GM23338 (cell line): Measurements from ENCODE around the gene CSF2RB. TPM values are rescaled to one million over a fixed set of nuclear protein-coding genes. Genes with fewer than 3 reads are reported as not detected.

Source experiments
- ATAC-seq: fragments of 200-7000 bp; cut with Tn5 transposase; 3 replicates; pipeline ENCODE4 v1.9.1; 2020
- DNase-seq: peaks from one replicate; pipeline ENCODE4 v3.0.0-alpha.2; 2015; ENCODE audit warnings: low spot score
- H2AFZ ChIP-seq: fragments of 200-600 bp; sonication (generic); 2 replicates; pipeline ENCODE4 v1.8.0; 2016; ENCODE audit warnings: antibody characterized with exemption, mild to moderate bottlenecking, moderate library complexity
- H3F3A ChIP-seq: fragments of 200-600 bp; sonication (generic); replicated peaks from 2 replicates; pipeline ENCODE4 v1.8.0; 2017; ENCODE audit warnings: antibody characterized with exemption, mixed run types, low read depth
- H3K27ac ChIP-seq: fragments of 200-600 bp; sonication (generic); 2 replicates; pipeline ENCODE4 v1.6.1; 2016; ENCODE audit warnings: low read depth
- H3K27me3 ChIP-seq: fragments of 200-600 bp; sonication (generic); 2 replicates; pipeline ENCODE4 v1.8.0; 2016; ENCODE audit warnings: mild to moderate bottlenecking, mixed run types, moderate library complexity; ENCODE audit not compliant: insufficient read depth
- H3K36me3 ChIP-seq: fragments of 200-600 bp; sonication (generic); 2 replicates; pipeline ENCODE4 v1.8.0; 2016; ENCODE audit warnings: mild to moderate bottlenecking; ENCODE audit not compliant: insufficient read depth
- H3K4me1 ChIP-seq: fragments of 200-600 bp; sonication (generic); 2 replicates; pipeline ENCODE4 v1.8.0; 2016; ENCODE audit warnings: mild to moderate bottlenecking, moderate library complexity; ENCODE audit not compliant: insufficient read depth
- H3K4me2 ChIP-seq: fragments of 200-600 bp; sonication (generic); 2 replicates; pipeline ENCODE4 v1.7.1; 2017; ENCODE audit warnings: mixed run types
- H3K4me3 ChIP-seq: fragments of 200-600 bp; sonication (generic); 2 replicates; pipeline ENCODE4 v1.6.1; 2016; ENCODE audit warnings: mixed run types
- H3K79me2 ChIP-seq: fragments of 200-600 bp; sonication (generic); replicated peaks from 2 replicates; pipeline ENCODE4 v1.8.0; 2017; ENCODE audit warnings: mild to moderate bottlenecking; ENCODE audit not compliant: insufficient read depth
- H3K9me2 ChIP-seq: fragments of 200-600 bp; sonication (generic); 2 replicates; pipeline ENCODE4 v1.8.0; 2017; ENCODE audit not compliant: insufficient read depth
- H4K20me1 ChIP-seq: fragments of 200-600 bp; sonication (generic); replicated peaks from 2 replicates; pipeline ENCODE4 v1.8.0; 2017; ENCODE audit warnings: mild to moderate bottlenecking; ENCODE audit not compliant: insufficient read depth
- H3K27ac Mint-ChIP-seq: 2 replicates; pipeline ENCODE4 v1.8.0; 2020; ENCODE audit warnings: inconsistent platforms, mild to moderate bottlenecking, moderate library complexity, mixed read lengths
- H3K27me3 Mint-ChIP-seq: 3 replicates; pipeline ENCODE4 v1.8.0; 2022; ENCODE audit warnings: low read depth, mild to moderate bottlenecking, moderate library complexity, mixed read lengths, inconsistent platforms; ENCODE audit not compliant: insufficient read depth, poor library complexity
- H3K36me3 Mint-ChIP-seq: 3 replicates; pipeline ENCODE4 v1.8.0; 2021; ENCODE audit warnings: low read depth, mild to moderate bottlenecking, inconsistent platforms, moderate library complexity, mixed read lengths
- H3K4me1 Mint-ChIP-seq: 3 replicates; pipeline ENCODE4 v1.8.0; 2020; ENCODE audit warnings: mild to moderate bottlenecking, inconsistent platforms, mixed read lengths
- H3K4me3 Mint-ChIP-seq: 3 replicates; pipeline ENCODE4 v1.8.0; 2021; ENCODE audit warnings: moderate library complexity, mild to moderate bottlenecking, inconsistent platforms, mixed read lengths
- H3K9me3 Mint-ChIP-seq: 3 replicates; pipeline ENCODE4 v1.8.0; 2020; ENCODE audit warnings: moderate library complexity, mild to moderate bottlenecking, inconsistent platforms, mixed read lengths
- CTCF ChIP-seq, 2 experiments: fragments of 200-600 bp in 1 of 2; sonication (generic) in 1 of 2; conservative IDR thresholded peaks; 2 replicates each; pipeline versions ENCODE4 v1.5.1 to v1.6.1; 2016 to 2017; ENCODE audit warnings: antibody characterized with exemption in 2 of 2, low read depth in 2 of 2, mild to moderate bottlenecking in 2 of 2, moderate library complexity in 1 of 2
- EZH2 ChIP-seq: fragments of 200-600 bp; sonication (generic); IDR thresholded peaks from one replicate; pipeline ENCODE4 v1.8.0; 2017; ENCODE audit warnings: antibody characterized with exemption, mild to moderate bottlenecking, low read depth; ENCODE audit not compliant: unreplicated experiment
- JUNB ChIP-seq: IDR thresholded peaks from one replicate; pipeline ENCODE4 v1.6.1; 2016; ENCODE audit warnings: antibody characterized with exemption; ENCODE audit not compliant: unreplicated experiment
- POLR2AphosphoS5 ChIP-seq: IDR thresholded peaks from 2 replicates; pipeline ENCODE4 v1.6.1; 2016; ENCODE audit warnings: antibody characterized with exemption, low read depth
- ZNF114 ChIP-seq: fragments of 250-450 bp; sonication (Bioruptor Pico); IDR thresholded peaks from 2 replicates; pipeline ENCODE4 v1.5.0; 2020; ENCODE audit warnings: mild to moderate bottlenecking, moderate library complexity
- ZNF331 ChIP-seq: fragments of 250-450 bp; sonication (Bioruptor Pico); IDR thresholded peaks from 2 replicates; pipeline ENCODE4 v1.5.0; 2020; ENCODE audit warnings: low read depth, mild to moderate bottlenecking, moderate library complexity
- polyA plus RNA-seq: library from polyadenylated mRNA; unstranded; fragments of >200 nt; fragmentation: Nextera tagmentation; extraction: Ambion mirVana; gene quantifications from 2 replicates; pipeline ENCODE4 v1.2.1, GENCODE V29; 2016
- total RNA-seq: library from RNA; depleted of rRNA; stranded (reverse); fragments of >200 nt; shearing (Covaris generic); gene quantifications from 2 replicates; pipeline ENCODE4 v1.2.3, GENCODE V29; 2014
- TF ChIP-seq, protein P1 (sequence below): IDR thresholded peaks from one replicate; pipeline ENCODE4 v1.6.1; 2018; ENCODE audit warnings: antibody characterized with exemption; ENCODE audit not compliant: unreplicated experiment
- TF ChIP-seq, protein P2 (sequence below): fragments of 250-450 bp; sonication (Bioruptor Pico); IDR thresholded peaks from 2 replicates; pipeline ENCODE4 v1.5.0; 2020; ENCODE audit warnings: mild to moderate bottlenecking, moderate library complexity
- TF ChIP-seq, protein P3 (sequence below): IDR thresholded peaks from 2 replicates; pipeline ENCODE4 v1.6.1; 2016; ENCODE audit warnings: antibody characterized with exemption

The CSF2RB gene
- total and polyA plus RNA-seq, 2 experiments from 2014 or later: not detected

DNA sequence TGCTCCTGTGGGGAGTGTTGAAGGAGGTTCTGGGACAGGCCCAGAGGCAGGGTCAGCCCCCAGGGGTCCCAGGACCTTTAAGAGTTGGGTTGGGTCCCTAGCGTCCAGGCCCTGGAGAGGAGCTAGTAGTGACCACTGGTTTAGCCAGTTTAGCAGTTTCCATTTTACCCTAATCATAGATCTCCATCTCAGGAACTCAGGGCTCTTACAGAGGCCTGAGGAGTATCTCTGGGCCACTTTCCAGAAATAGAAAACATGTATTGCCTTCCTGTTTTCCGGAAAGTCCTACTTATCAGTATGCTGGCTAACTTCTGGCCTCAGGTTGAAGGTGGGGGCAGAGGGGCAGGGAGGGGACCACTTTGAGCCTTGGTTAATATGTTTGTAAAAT is 39.1 kb upstream of the CSF2RB start (continued):
- no peak for TF ChIP-seq CTCF (conservative IDR thresholded peaks at IDR 0.05; ENCODE audit: low read depth in 2 of 2)
- no peak for TF ChIP-seq ZNF331 (CRISPR knock-in tag)
- TF ChIP-seq JUNB: no peak

- no peak overlapping the region for H2AFZ ChIP-seq
- H3K9me2 ChIP-seq: 0 out of 2 replicates have a peak, but pooled peaks cover 3% of the 10 kb centered on the region
- H3K27me3 ChIP-seq: no peaks in the 10 kb centered on the region
- H4K20me1 ChIP-seq: no peaks in the 10 kb centered on the region
- H3K4me1 ChIP-seq: no peaks in the 10 kb centered on the region
- H3K27ac ChIP-seq: no peak overlapping the region
- Mint-ChIP-seq H3K9me3 (peaks cover 8% of the 10 kb centered on the region; the same call in 2 of the 3 replicates), H3K4me3 (no peak overlapping the region), H3K27me3 (peaks cover 19% of the 10 kb centered on the region), H3K27ac (no peak overlapping the region), H3K36me3 (no peaks in the 10 kb centered on the region), H3K4me1 (peaks cover 7% of the 10 kb centered on the region; the same call in 2 of the 3 replicates)
- DNase-seq (no peak), ATAC-seq (no peak)
- H3K4me3 ChIP-seq: no peak overlapping the region
- no peak overlapping the region for H3K4me2 ChIP-seq
- TF ChIP-seq EZH2 (no peak), POLR2AphosphoS5 (no peak), CTCF (conservative IDR thresholded peaks at IDR 0.05; ENCODE audit: low read depth in 2 of 2) (no peak), ZNF114 (CRISPR knock-in tag) (no peak)
- TF ChIP-seq, protein P1, sequence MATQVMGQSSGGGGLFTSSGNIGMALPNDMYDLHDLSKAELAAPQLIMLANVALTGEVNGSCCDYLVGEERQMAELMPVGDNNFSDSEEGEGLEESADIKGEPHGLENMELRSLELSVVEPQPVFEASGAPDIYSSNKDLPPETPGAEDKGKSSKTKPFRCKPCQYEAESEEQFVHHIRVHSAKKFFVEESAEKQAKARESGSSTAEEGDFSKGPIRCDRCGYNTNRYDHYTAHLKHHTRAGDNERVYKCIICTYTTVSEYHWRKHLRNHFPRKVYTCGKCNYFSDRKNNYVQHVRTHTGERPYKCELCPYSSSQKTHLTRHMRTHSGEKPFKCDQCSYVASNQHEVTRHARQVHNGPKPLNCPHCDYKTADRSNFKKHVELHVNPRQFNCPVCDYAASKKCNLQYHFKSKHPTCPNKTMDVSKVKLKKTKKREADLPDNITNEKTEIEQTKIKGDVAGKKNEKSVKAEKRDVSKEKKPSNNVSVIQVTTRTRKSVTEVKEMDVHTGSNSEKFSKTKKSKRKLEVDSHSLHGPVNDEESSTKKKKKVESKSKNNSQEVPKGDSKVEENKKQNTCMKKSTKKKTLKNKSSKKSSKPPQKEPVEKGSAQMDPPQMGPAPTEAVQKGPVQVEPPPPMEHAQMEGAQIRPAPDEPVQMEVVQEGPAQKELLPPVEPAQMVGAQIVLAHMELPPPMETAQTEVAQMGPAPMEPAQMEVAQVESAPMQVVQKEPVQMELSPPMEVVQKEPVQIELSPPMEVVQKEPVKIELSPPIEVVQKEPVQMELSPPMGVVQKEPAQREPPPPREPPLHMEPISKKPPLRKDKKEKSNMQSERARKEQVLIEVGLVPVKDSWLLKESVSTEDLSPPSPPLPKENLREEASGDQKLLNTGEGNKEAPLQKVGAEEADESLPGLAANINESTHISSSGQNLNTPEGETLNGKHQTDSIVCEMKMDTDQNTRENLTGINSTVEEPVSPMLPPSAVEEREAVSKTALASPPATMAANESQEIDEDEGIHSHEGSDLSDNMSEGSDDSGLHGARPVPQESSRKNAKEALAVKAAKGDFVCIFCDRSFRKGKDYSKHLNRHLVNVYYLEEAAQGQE: no peak
- TF ChIP-seq, protein P2, sequence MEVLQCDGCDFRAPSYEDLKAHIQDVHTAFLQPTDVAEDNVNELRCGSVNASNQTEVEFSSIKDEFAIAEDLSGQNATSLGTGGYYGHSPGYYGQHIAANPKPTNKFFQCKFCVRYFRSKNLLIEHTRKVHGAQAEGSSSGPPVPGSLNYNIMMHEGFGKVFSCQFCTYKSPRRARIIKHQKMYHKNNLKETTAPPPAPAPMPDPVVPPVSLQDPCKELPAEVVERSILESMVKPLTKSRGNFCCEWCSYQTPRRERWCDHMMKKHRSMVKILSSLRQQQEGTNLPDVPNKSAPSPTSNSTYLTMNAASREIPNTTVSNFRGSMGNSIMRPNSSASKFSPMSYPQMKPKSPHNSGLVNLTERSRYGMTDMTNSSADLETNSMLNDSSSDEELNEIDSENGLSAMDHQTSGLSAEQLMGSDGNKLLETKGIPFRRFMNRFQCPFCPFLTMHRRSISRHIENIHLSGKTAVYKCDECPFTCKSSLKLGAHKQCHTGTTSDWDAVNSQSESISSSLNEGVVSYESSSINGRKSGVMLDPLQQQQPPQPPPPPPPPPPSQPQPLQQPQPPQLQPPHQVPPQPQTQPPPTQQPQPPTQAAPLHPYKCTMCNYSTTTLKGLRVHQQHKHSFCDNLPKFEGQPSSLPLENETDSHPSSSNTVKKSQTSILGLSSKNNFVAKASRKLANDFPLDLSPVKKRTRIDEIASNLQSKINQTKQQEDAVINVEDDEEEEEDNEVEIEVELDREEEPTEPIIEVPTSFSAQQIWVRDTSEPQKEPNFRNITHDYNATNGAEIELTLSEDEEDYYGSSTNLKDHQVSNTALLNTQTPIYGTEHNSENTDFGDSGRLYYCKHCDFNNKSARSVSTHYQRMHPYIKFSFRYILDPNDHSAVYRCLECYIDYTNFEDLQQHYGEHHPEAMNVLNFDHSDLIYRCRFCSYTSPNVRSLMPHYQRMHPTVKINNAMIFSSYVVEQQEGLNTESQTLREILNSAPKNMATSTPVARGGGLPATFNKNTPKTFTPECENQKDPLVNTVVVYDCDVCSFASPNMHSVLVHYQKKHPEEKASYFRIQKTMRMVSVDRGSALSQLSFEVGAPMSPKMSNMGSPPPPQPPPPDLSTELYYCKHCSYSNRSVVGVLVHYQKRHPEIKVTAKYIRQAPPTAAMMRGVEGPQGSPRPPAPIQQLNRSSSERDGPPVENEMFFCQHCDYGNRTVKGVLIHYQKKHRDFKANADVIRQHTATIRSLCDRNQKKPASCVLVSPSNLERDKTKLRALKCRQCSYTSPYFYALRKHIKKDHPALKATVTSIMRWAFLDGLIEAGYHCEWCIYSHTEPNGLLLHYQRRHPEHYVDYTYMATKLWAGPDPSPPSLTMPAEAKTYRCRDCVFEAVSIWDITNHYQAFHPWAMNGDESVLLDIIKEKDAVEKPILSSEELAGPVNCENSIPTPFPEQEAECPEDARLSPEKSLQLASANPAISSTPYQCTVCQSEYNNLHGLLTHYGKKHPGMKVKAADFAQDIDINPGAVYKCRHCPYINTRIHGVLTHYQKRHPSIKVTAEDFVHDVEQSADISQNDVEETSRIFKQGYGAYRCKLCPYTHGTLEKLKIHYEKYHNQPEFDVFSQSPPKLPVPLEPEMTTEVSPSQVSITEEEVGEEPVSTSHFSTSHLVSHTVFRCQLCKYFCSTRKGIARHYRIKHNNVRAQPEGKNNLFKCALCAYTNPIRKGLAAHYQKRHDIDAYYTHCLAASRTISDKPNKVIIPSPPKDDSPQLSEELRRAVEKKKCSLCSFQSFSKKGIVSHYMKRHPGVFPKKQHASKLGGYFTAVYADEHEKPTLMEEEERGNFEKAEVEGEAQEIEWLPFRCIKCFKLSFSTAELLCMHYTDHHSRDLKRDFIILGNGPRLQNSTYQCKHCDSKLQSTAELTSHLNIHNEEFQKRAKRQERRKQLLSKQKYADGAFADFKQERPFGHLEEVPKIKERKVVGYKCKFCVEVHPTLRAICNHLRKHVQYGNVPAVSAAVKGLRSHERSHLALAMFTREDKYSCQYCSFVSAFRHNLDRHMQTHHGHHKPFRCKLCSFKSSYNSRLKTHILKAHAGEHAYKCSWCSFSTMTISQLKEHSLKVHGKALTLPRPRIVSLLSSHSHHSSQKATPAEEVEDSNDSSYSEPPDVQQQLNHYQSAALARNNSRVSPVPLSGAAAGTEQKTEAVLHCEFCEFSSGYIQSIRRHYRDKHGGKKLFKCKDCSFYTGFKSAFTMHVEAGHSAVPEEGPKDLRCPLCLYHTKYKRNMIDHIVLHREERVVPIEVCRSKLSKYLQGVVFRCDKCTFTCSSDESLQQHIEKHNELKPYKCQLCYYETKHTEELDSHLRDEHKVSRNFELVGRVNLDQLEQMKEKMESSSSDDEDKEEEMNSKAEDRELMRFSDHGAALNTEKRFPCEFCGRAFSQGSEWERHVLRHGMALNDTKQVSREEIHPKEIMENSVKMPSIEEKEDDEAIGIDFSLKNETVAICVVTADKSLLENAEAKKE (CRISPR knock-in tag): no peak
- TF ChIP-seq, protein P3, sequence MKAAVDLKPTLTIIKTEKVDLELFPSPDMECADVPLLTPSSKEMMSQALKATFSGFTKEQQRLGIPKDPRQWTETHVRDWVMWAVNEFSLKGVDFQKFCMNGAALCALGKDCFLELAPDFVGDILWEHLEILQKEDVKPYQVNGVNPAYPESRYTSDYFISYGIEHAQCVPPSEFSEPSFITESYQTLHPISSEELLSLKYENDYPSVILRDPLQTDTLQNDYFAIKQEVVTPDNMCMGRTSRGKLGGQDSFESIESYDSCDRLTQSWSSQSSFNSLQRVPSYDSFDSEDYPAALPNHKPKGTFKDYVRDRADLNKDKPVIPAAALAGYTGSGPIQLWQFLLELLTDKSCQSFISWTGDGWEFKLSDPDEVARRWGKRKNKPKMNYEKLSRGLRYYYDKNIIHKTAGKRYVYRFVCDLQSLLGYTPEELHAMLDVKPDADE: no peak
- no peaks in the 10 kb centered on the region for H3K79me2 ChIP-seq
- no peaks in the 10 kb centered on the region for H3F3A ChIP-seq
- H3K36me3 ChIP-seq: no peaks in the 10 kb centered on the region
Observed at GRCh38 chr22:36874736-36875135, 38.7 kb upstream of the CSF2RB start.
